Neutrophil (primary cell): ENCODE data around the gene KCNQ2.

Source experiments
- H3K27ac ChIP-seq: fragments of 200-600 bp; sonication (generic); 2 replicates; pipeline ENCODE4 v1.5.1; 2016; ENCODE audit warnings: mild to moderate bottlenecking, moderate library complexity
- H3K27me3 ChIP-seq: fragments of 200-600 bp; sonication (generic); 2 replicates; pipeline ENCODE4 v1.6.0; 2016; ENCODE audit warnings: mild to moderate bottlenecking
- H3K36me3 ChIP-seq: fragments of 200-600 bp; sonication (generic); 2 replicates; pipeline ENCODE4 v1.5.1; 2017
- H3K4me1 ChIP-seq, 2 experiments: fragments of 200-600 bp in 1 of 2; sonication (generic) in 1 of 2; 1 replicate in 1 of 2; 2 replicates in 1 of 2; pipeline versions ENCODE4 v1.5.1 to v1.6.1; 2013 to 2016; ENCODE audit warnings: low read depth in 1 of 2, low read length in 1 of 2, mild to moderate bottlenecking in 1 of 2, moderate library complexity in 1 of 2; ENCODE audit not compliant: control insufficient read depth in 1 of 2, insufficient read depth in 1 of 2
- H3K4me3 ChIP-seq, 2 experiments: fragments of 200-600 bp in 1 of 2; sonication (generic) in 1 of 2; 1 replicate in 1 of 2; 2 replicates in 1 of 2; pipeline ENCODE4 v1.5.1; 2013 to 2016; ENCODE audit warnings: low read depth in 1 of 2, low read length in 1 of 2, mild to moderate bottlenecking in 1 of 2, moderate library complexity in 1 of 2
- H3K9me3 ChIP-seq: fragments of 200-600 bp; sonication (generic); 2 replicates; pipeline ENCODE4 v1.5.1; 2016
- TF ChIP-seq, protein P1 (sequence below): fragments of 200-600 bp; sonication (generic); IDR thresholded peaks from 2 replicates; pipeline ENCODE4 v1.5.1; 2016; ENCODE audit warnings: antibody characterized with exemption

Gene KCNQ2

DNA sequence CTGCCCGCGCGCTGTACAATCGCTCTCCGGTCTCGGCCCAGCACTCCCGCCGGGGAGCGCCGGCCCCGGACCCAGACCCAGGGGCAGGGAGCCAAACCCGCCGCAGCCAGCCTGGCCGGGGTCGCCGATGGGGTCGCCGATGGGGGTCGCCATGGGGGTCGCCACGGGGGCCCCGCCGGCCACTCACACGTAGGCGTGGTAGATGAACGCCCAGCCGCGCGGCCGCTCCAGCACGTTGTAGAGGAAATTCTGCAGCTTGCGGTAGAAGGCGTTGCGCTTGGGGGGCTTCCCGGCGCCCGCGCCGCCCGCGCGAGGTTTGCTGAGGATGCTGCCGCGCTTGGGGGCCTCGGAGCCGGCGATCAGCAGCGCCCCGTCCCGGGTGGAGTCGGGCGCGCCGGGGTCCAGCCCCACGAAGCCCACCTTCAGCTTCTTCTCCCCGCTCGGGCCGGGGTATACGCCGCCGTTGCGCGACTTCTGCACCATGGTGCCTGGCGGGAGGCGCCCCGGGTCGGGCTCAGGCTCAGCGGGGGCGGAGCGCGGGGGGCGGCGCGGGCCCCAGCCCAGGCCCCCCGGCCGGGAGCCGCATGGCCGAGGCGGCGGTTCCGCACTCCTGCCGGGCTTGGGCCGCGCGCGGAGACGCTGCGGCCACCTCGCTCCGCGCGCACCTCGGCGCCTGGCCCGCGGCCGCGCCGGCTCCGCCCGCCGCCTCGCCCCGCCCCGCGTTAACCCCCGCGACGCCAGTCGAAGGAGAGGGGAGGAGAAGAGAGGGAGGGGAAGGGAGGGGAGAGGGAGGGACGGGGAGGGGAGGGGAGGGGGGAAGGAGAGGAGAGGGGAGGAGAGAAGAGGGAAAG is at the start of gene KCNQ2:
Gene KCNQ2, minus strand, starts transcription at position 675 of the 851 bp plus-strand sequence. Its CDS starts 192 bp downstream, at position 483.
- Histone ChIP-seq H3K4me1 (no peaks in the 10 kb centered on the region), H3K4me3 (no peak within 1 kb of the TSS), H3K9me3 (no peaks in the 10 kb centered on the region), H3K36me3 (no peaks in the 10 kb centered on the region), H3K27ac (no peak within 1 kb of the TSS), H3K27me3 (peaks cover 100% of the 10 kb centered on the region)
- TF ChIP-seq, protein P1, sequence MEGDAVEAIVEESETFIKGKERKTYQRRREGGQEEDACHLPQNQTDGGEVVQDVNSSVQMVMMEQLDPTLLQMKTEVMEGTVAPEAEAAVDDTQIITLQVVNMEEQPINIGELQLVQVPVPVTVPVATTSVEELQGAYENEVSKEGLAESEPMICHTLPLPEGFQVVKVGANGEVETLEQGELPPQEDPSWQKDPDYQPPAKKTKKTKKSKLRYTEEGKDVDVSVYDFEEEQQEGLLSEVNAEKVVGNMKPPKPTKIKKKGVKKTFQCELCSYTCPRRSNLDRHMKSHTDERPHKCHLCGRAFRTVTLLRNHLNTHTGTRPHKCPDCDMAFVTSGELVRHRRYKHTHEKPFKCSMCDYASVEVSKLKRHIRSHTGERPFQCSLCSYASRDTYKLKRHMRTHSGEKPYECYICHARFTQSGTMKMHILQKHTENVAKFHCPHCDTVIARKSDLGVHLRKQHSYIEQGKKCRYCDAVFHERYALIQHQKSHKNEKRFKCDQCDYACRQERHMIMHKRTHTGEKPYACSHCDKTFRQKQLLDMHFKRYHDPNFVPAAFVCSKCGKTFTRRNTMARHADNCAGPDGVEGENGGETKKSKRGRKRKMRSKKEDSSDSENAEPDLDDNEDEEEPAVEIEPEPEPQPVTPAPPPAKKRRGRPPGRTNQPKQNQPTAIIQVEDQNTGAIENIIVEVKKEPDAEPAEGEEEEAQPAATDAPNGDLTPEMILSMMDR: no peak

GRCh38 chr20:63521602-63522001 is 49.1 kb upstream of the KCNQ2 start:
- Histone ChIP-seq H3K27ac (no peak overlapping the region), H3K4me3 (peak overlapping the region; percentile 61 to 78), H3K4me1 (peaks cover 13 to 18% of the 10 kb centered on the region in 2 experiments), H3K27me3 (peaks cover 58% of the 10 kb centered on the region), H3K36me3 (no peaks in the 10 kb centered on the region), H3K9me3 (no peaks in the 10 kb centered on the region)
- TF ChIP-seq, protein P1: no peak

- H3K36me3 ChIP-seq: no peaks in the 10 kb centered on the region
- peaks cover 13 to 18% of the 10 kb centered on the region in 2 experiments for H3K4me1 ChIP-seq
- peak overlapping the region; percentile 58 for H3K27ac ChIP-seq
- H3K27me3 ChIP-seq: peaks cover 61% of the 10 kb centered on the region
- no peaks in the 10 kb centered on the region for H3K9me3 ChIP-seq
- H3K4me3 ChIP-seq: peak overlapping the region; percentile 61 to 78
- TF ChIP-seq, protein P1: no peak
These were observed 48.6 kb upstream of the KCNQ2 start for GRCh38 chr20:63520934-63521601.

GRCh38 chr20:63520504-63520933 is 48.1 kb upstream of the KCNQ2 start, which contains the start of gene PPDPF:
TSS of gene PPDPF (plus strand) at chr20:63520765. CDS start at chr20:63521309, 544 bp downstream.
- Histone ChIP-seq H3K27me3 (peaks cover 64% of the 10 kb centered on the region), H3K27ac (peak within 1 kb of the TSS; percentile 58), H3K36me3 (no peaks in the 10 kb centered on the region), H3K9me3 (no peaks in the 10 kb centered on the region), H3K4me1 (peaks cover 13 to 18% of the 10 kb centered on the region in 2 experiments), H3K4me3 (peak within 1 kb of the TSS; percentile 61 to 78)
- TF ChIP-seq, protein P1: no peak

- Histone ChIP-seq H3K27ac (peak overlapping the region; percentile 58), H3K9me3 (no peaks in the 10 kb centered on the region), H3K4me1 (peaks cover 13 to 18% of the 10 kb centered on the region in 2 experiments), H3K36me3 (no peaks in the 10 kb centered on the region), H3K27me3 (peaks cover 62% of the 10 kb centered on the region), H3K4me3 (peak overlapping the region; percentile 61 to 78)
- TF ChIP-seq, protein P1: no peak
These were observed 47.4 kb upstream of the KCNQ2 start for GRCh38 chr20:63519668-63520503.
